ENCODE data around the gene PBRM1. TPM values are rescaled to one million over a fixed set of nuclear protein-coding genes. Genes with fewer than 3 reads are reported as not detected.

PBRM1 gene
- total RNA-seq, 6 experiments from 2014 or later: 17.1 to 36.4 (median 27.2) TPM

DNA sequence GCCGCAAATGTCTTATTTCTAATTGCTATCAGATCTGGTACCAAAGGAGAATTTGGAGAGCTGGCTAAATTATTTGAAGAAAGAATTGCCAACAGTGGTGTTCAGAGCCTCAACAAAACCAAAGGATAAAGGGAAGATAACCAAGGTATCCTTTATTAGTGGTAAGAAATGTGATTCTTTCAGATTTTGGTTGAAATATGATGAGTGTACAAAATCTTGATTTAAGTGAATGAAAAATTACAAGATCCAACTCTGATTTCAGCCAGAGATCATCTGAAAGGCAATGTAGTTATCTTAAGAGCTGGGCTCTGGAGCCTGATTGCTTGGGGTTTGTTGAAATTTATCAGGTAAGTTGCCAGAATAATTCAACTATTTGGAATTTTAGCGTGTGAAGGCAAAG is 4.8 kb upstream of the PBRM1 start:
- 69% methylated on average over 2 of the region's 2 CpGs for WGBS (ENCODE audit: insufficient coverage, low coverage, low lambda C conversion rate, missing lambda C conversion rate)
- no peak for ATAC-seq
- no peak for DNase-seq
- TF ChIP-seq POLR2A (IDR thresholded peaks at IDR 0.05) (no peak), CTCF (IDR thresholded peaks at IDR 0.05) (no peak)
- Histone ChIP-seq H3K4me3 (no peak overlapping the region), H3K27me3 (no peaks in the 10 kb centered on the region), H3K27ac (no peak overlapping the region), H3K4me1 (peaks cover 0 to 19% (median 3%) of the 10 kb centered on the region in 4 donors), H3K9me3 (no peaks in the 10 kb centered on the region), H3K36me3 (peaks cover 38 to 84% (median 63%) of the 10 kb centered on the region in 4 donors)
- intact Hi-C loops (cut with DNase I): no loop called here

- no peak overlapping the region for H3K27ac ChIP-seq
Observed at GRCh38 chr3:52689151-52689550, 3.4 kb upstream of the PBRM1 start.

DNA sequence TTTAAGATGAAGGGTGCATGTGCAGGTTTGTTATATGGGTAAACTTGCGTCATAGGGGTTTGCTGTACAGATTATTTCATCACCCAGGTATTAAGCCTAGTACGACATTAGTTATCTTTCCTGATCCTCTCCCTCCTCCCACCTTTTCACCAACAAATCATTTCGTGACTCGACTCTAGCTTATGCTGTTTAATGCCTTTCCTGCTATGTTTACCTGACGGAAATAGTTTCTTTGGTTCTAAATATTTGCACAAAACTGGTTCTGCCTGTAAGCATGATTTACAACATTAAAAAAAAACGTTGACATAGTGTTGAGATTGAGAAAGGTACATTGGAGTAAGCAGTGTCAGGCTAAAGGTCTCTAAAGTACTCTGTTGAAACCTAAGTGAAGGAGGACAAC is 2.6 kb upstream of the PBRM1 start:
- Histone ChIP-seq H3K27me3 (no peaks in the 10 kb centered on the region), H3K36me3 (peaks cover 27 to 62% (median 47%) of the 10 kb centered on the region in 4 donors), H3K4me1 (peaks cover 0 to 35% (median 11%) of the 10 kb centered on the region in 4 donors), H3K4me3 (no peak overlapping the region), H3K9me3 (no peaks in the 10 kb centered on the region), H3K27ac (no peak overlapping the region)
- intact Hi-C loops (cut with DNase I): no loop called here
- no peak for DNase-seq
- peak; percentile 17 for TF ChIP-seq POLR2A (IDR thresholded peaks at IDR 0.05)
- TF ChIP-seq CTCF (IDR thresholded peaks at IDR 0.05): peak in 1 of 4 donors; percentile 1
- 30% methylated on average over 6 of the region's 6 CpGs for WGBS (ENCODE audit: insufficient coverage, low coverage, low lambda C conversion rate, missing lambda C conversion rate)
- no peak for ATAC-seq

More at GRCh38 chr3:52689151-52689550, 3.4 kb upstream of the PBRM1 start:
- no peak for ATAC-seq
- no peak for DNase-seq
- Histone ChIP-seq H3K27me3 (no peaks in the 10 kb centered on the region), H3K4me1 (peaks cover 0 to 26% (median 8%) of the 10 kb centered on the region in 4 donors), H3K9me3 (no peaks in the 10 kb centered on the region), H3K36me3 (peaks cover 34 to 70% (median 51%) of the 10 kb centered on the region in 4 donors), H3K4me3 (no peak overlapping the region)
- intact Hi-C loops (cut with DNase I): no loop called here
- TF ChIP-seq CTCF (IDR thresholded peaks at IDR 0.05) (no peak), POLR2A (IDR thresholded peaks at IDR 0.05) (no peak)
- WGBS (ENCODE audit: insufficient coverage, low coverage, low lambda C conversion rate, missing lambda C conversion rate): 73% methylated on average over 3 of the region's 3 CpGs

DNA sequence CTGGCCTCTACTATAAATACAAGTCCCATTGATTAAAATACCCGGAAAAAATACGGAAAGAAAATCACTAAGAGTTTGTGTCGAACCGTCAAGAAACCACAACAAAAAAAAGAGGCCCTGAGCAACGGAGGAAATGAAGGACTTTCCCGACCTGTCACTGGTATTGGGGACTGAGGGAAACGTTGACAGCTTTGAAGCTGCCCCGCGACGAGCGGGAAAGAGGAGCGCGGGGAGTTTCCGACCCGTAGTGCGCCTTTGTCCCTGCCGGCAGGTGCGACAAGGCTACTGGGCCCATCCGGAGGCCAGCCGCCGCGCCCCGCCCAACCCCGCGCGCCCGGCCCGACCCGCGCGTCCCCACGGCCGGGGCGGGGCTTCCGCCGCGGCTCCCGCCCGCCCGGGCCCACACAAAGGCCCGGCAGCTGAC is 416 bp downstream of the PBRM1 start:
- DNase-seq: peak; percentile 89 to 90 (median 90)
- Histone ChIP-seq H3K9me3 (no peaks in the 10 kb centered on the region), H3K27me3 (no peaks in the 10 kb centered on the region), H3K4me3 (peak overlapping the region; percentile 36 to 83 (median 72)), H3K36me3 (peaks cover 15 to 32% (median 23%) of the 10 kb centered on the region in 4 donors), H3K27ac (peak overlapping the region; percentile 85 to 96 (median 89)), H3K4me1 (peaks cover 0 to 63% (median 20%) of the 10 kb centered on the region in 4 donors)
- intact Hi-C loops (cut with DNase I): no loop called here
- TF ChIP-seq CTCF (IDR thresholded peaks at IDR 0.05): no peak
- TF ChIP-seq POLR2A (IDR thresholded peaks at IDR 0.05): no peak
- peak; percentile 68 to 87 (median 79) for ATAC-seq
- 2% methylated on average over 16 of the region's 41 CpGs for WGBS (ENCODE audit: insufficient coverage, low coverage, low lambda C conversion rate, missing lambda C conversion rate)
